Upper lobe of left lung (tissue), 4 donors: ENCODE data around the gene EPHB4.
"Not testable (repeated sequence)": the region's sequence is repeated elsewhere in the genome, so short reads cannot be mapped to it uniquely, and the experiment has no call there.

Experiments used
- EP300 ChIP-seq, 4 donors: sonication (generic); formaldehyde crosslinking; IDR thresholded peaks; one replicate each; pipeline ENCODE4 v1.5.1; 2017; ENCODE audit warnings: antibody characterized with exemption in 4 of 4, control low read depth in 2 of 4
- POLR2AphosphoS5 ChIP-seq, 2 donors: sonication (generic); formaldehyde crosslinking; IDR thresholded peaks; one replicate each; pipeline ENCODE4 v1.5.1; 2017; ENCODE audit warnings: antibody characterized with exemption in 2 of 2

DNA sequence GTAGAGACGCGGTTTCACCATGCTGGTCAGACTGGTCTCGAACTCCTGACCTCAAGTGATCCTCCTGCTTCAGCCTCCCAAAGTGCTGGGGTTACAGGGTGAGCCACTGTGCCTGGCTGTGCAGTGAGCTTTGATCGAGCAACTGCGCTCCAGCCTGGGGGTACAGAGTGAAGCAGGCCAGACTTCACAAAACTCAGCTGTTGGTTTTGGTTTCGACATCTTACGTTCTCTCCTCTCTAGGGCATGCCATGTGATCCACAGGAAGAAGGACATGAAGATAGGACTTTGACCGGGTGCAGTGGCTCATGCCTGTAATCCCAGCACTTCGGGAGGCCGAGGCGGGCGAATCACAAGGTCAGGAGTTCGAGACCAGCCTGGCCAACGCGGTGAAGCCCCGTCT is 10.8 kb downstream of the EPHB4 start:
- TF ChIP-seq POLR2AphosphoS5, EP300 (IDR thresholded peaks at IDR 0.05): not testable (repeated sequence)
